Non-pigmented ciliary epithelial cell (primary cell): ENCODE data around the gene PACS1.
"Not testable (repeated sequence)": the region's sequence is repeated elsewhere in the genome, so short reads cannot be mapped to it uniquely, and the experiment has no call there.

ENCODE experiments used
- DNase-seq: peaks from one replicate; pipeline ENCODE4 v3.0.0-alpha.2; 2010; ENCODE audit warnings: low read depth

The PACS1 gene

DNA sequence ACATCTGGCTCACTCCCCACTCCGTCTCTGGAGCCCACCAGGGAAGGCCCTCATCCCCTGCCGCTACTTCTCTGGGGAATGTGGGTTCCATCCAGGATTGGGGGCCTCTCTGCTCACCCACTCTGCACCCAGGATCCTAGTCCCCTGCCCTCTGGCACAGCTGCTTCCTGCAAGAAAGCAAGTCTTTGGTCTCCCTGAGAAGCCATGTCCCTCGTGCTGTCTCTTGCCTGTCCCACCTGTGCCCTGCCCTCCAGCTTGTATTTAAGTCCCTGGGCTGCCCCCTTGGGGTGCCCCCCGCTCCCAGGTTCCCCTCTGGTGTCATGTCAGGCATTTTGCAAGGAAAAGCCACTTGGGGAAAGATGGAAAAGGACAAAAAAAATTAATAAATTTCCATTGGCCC, 207.0 kb downstream of the PACS1 start:
- not testable (repeated sequence) for DNase-seq

DNA sequence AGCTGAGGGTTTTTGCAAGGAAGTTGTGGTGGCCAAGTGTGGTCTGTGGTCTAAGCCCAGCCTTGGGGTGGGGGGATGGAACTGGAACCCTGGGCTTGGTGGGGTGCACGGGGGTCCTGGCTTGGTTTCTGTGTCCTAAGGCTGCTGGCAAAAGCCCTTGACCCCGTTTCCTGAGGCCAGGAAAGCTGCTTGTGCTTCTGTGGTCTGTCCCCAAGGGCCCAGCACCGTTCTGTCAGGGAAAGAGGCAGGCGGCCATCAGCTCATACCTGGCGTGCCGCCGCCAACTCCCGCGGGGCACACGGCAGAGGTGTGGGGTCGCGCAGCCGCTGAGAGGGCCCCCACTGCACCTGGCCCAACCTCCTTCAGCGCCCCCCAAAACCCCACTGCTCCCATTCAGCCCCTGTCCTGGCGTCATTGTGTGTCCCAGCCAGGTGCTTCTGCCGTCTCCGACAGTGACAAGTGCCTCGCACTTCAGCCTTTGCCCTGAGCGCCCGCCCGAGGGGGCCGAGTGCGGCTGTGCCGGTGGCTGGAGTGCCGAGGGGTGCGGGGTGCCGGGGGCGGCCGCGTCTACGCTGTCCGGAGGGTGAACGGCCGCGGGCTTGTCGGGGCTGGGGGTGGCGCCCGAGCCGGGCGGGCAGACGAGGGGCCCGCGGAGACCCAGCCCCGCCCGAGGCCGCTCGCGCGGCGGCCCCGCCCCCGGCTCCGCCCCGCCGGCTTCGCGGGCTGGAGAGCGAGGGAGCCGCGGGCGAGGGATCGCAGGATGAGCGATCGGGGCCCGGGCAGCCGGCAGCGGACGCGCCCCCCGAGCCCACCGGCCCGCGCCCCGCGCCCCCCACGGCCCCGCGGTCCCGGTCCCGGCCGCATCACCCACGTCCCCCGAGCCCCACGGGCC, 207.6 kb downstream of the PACS1 start, which contains the start of gene CNIH2:
CNIH2 (plus strand) TSS at position 705 of the 892 bp plus-strand sequence. CDS start 282 bp downstream, outside the sequence.
- DNase-seq = no peak

DNA sequence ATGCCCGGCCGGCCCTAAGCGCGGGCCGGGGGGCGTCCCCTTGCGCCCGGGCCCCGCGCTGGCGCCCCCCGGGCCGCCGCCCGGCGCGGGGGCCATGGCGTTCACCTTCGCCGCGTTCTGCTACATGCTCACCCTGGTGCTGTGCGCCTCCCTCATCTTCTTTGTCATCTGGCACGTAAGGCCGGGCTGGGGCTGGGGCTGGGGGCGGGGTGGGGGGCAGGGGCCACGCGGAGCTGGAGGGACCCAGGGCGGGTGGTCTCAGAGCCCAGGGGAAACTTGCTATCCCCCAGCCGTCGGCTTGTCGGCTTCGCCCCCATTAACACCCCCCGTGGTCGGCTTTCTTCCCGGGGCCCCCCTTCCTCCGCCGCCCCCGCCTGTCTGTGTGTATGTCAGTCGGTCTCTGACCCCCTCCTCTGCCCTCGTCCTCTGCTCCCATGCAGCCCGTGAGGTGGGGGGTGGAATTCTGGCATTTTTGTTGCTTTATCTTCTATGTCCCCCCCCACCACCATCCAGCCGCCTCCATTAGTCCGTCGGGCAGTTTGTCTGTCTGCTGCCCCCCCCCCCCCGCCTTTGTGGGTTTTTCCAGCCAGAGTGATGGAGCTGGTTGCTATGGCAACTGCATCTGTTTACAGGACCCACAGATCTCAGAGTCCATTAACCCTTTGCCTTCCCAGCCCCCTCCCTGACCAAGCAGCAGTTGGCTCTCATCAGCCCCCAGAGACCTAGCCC, 208.5 kb downstream of the PACS1 start:
- DNase-seq = no peak

DNA sequence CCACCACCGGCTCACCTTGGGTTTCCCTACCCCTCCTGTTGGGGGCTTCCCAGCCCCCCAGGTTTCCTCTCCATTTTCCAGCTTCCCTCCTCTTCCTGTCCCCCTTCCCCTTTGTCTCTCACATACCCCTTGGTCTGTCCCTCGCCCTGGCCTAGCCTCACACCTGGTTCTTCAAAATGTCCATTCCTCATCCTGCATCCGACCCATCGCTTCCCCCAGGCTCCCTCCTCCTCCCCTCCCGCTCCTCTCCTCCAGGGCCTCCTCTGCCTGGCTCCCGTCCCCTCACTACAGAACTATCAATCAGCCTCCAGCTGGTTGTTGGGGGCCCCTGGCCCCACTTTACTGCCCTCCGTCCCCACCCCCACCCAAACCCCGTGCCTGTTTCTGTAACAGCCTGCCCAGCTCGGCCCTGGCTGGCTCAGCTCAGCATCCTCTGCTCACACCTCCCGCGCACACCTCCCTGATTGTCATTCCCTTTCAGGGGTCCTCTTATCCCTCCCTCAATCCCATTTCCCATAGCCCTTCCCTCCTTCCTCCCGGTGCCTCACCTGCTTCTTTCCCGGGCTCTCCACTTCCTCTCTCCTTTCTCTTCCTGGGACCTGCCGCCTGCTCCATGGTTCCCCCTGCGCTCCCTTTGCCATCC, 209.1 kb downstream of the PACS1 start:
- no peak for DNase-seq

DNA sequence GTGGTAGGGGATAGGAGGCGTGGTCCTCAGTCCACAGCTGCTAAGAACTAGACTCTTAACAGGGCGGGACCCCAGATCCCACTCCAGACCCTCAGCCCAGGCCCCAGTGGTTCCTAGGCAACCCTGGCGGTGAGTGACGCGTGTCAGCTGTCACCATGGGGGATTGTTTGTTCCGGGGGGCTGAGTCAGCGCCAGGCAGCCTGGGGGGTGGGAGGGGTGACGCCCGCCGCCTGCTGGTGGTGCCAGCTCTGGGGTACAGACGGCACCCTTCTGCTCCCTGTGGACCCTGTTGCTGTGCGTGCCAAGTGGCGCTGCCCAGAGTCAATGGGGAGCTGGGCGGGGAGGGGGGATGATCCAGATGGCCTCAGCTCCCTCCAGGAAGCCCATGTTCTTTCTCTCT, 210.4 kb downstream of the PACS1 start:
- DNase-seq = no peak

DNA sequence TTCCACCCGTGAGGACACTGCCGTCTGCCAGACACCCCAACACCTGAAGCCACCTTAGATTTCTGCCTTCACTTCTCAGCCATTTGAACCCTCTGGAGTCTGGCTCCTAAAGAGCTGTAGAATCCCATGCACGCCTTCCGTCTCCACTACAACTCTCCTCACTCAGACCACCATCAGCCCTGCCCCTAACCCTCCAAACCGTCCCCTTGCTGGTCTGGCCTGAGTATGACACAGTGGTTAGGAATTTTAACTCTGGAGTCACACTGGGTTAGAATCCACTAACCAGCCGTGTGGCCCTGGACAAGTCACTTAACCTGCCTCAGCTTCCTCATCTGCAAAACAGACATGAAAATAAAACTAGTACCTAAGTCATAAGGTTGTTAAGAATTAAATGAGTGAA, 210.9 kb downstream of the PACS1 start:
- DNase-seq = no peak

DNA sequence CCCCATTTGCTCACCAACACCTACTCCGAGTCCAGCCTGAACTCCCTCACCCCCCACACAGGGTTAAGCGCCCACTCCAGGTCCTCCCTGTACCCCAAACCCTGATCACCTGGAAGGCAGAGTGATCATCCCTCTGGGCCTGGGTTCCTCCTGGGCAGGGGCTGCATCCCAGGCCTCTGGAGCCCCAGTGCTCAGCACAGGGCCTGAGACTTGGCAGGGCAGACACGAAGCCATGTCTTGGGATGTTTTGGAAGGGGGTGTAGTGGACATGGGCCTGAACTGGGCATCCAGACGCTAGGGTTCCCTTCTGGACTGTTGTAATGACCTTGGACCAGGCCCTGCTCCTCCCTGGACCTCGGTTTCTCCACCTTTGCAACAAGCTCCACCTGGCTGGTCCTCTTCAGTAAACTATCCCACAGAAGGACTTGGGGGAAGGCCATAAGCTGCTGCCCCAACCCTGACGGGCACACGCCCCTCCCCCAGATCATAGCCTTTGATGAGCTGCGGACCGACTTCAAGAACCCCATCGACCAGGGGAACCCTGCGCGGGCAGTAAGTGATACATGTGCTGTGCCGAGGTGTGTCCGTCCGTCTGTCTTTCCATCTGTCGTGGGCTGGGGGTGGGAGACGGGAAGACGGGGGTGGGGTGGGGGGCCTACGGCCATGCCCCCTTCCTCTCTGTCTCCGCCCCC, 211.8 kb downstream of the PACS1 start:
- DNase-seq = no peak

DNA sequence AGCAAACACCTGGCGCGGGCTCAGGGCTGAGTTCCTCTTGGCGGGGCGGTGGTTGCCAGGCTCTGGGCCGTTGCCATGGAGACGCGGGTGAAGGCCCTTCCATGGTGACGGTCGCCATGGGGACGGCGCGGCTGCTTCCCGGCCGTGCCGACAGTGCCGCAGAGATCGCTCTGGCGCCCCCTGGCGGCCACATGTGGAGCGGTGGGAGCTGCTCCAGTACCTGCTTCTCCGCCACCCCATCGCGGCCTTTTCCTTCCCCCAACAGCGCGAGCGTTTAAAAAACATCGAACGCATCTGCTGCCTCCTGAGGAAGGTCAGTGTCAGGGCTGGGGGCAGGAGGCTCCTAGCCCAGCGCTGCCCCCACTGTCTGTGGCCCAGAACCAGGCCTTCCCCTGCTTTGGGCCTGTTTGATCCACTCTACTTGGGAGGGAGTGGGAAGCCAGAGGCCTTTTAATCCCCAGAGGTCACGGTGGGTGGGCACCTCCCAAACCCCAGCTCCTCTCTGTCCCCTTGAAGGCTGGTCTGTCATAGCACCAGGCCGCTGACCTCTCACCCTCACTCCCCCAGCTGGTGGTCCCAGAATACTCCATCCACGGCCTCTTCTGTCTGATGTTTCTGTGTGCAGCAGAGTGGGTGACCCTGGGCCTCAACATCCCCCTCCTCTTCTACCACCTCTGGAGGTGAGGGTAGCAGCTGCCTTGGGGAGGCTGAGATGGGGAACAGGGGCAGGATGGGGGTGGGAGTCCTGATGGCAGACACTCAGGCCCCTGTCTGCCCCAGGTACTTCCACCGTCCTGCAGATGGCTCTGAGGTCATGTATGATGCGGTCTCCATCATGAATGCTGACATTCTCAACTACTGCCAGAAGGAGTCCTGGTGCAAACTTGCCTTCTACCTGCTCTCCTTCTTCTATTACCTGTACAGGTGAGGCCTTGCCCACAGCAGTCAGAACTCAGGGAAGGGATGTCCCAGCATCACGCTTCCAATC, 212.7 kb downstream of the PACS1 start:
- peak; percentile 67 for DNase-seq

DNA sequence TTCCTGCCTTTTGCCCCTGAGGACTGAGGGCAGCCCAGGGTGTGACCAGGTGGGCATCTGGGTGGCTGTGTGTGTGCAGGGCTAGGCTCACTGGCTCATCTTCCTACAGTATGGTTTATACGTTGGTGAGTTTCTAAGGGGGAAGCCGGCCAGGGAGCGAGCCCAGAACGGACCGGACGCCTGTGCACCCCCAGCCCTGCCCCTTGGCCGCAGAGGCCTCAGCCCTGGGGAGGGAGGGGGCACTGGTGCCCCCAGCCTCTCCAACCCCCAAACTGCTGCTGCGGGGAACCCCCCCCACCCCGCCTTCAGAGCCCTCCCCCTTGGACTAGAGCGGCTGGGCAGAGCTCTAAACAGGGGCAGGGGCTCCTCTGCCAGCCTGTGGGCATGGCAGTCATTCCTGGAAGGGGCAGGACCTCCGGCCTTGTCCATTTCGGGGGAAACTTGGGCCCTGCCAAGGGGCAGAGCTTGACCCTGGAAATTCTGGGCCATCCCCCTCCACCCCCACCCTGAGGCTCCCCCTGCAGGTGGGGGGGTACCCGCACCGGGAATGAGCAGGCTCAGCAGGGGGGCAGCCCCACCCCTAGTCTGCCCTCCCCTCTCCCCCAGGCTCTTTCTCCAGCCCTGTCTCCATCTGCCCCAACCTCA, 213.5 kb downstream of the PACS1 start:
- DNase-seq = no peak

DNA sequence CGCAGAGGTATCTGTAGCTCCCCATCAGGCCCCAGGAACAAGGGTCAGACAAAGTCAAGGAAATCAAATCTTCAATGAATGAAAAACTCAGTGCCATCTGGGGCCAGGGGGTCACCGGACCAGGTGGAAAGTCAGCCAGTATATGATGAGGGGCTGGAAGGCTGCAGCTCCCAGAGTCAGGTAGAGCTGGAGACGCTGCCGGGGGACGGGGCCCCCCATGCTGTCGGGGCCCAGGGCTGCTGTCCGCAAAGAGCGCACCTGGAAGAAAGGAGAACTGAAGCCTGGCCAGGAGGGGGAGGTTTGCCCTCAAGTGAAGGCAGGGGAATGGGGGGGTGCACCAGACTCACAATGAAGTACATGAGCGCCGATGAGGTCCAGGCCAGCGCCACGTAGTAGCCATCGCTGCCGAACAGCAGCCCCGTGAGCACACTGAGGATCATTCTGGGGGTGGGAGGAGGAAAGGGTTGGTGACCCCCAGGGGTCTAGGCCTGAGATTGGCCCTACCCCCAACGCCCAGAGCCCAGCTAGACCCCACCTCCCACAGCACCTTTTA, 214.5 kb downstream of the PACS1 start:
- no peak for DNase-seq

DNA sequence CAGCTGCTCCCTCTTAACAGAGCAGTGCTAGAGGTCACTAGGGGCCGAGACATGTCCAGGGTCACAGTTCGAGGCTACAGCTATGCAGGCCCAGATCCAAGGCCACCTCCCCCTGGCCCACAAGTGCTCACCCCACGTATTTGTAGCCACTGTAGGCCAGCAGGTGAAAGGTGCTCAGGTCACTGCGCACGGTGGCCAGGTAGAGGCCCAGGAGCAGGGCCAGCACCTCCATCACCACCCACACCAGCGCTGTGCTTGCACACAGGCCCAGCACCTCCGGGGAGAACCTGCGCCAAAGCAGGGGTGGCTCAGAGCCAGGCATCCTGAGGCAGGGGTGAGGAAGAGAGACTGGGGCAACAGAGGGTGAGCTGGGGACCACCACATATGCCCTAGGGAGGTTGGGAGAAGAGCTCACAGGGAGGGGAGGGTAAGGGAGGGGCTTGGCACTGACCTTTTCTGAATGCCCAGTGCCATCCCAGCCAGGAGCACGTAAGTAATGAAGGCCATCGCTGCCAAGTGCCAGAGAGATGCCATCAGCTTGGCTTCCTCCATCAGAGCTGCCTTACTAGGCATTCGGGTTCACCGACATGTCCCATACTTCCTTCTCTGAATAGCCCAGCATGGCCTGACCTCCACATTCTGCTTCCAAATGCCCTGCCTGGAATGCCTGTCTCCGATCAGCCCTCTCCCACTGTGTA, 215.3 kb downstream of the PACS1 start:
- DNase-seq = no peak

DNA sequence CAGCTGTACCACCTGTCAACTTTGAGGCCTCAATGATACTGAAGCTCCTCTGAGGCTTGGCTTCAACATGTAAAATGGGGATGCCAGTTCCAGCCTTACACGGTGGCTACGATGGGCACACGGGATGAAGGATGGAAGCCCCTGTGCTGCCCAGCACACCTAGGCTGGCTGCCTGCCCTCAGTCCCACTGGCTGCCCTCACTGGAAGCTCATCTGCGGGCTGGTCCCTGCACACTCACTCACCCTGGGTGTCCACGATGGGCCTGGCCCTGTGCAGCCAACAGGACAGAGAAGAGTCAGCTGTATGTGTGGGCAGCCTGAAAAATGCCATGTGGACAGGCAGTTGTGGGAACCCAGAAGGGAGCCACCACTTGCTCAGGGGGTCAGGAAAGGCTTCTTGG, 216.6 kb downstream of the PACS1 start:
- no peak for DNase-seq

DNA sequence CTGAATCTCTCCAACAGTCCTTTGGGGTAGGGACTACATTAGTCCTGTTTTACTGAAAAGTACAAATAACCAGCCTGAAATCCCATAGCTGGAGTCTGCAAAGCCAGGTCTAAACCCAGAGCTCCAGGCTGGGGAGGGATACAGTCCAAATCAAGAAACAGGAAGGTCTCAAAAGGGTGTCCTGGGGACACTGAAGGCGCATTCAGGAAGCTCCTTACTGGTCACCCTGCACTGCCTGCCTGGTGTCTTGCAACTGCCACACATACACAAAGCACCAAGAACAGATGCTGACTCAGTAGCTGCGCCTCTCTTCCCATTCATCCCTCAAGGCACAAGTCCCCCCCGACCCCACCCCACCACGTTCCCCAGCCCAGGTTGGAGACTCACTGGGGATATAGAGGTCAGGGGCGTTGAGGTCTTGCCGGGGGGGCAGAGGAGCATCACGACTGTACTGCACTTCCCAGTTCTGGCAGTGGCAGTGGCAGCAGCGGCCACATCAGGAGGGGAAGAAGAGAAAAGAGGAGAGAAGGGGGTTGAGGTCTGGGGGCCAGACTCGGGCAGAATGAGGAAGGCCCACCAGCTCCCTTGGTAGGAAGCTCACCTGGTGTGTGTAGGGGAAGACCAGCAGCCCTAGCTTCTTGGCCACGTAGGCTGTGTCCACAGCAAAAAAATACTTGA, 217.3 kb downstream of the PACS1 start:
- DNase-seq = no peak

DNA sequence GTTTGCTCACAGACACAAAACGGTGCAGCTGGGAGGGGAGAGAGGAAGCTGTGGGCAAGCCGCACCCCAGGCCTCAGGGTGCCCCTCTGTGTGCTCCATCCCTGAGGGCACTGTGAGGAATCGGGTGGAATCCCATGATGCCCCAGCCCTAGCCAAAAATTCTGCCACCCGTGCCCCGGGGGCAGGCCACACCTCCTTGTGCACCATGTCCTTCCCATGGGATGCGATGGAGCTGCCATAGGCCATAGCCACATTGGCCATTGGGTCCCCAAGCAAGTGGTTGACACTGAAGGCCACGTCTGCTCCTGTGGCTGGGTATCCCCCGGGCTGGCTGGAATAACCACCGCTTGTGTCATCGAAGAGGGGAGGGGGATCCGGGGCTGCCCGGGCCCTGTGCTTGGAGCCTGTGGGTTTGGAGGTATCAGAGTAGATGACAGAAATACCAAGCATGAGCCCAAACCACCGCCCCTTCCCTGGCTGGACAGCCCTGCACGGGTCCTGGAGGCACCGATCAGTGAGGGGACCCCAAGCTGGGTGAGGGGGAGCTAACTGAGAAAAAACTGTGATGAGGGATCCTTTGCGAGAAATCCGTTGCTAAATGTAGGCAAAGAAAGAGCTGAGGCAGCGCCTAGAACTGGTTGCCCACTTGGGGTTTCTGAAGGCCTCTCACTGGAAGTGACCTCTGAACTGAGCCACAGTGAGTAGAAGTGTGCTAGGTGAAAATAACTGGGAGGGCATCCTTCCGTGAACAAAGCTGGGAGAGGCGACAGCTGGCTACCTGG, 218.0 kb downstream of the PACS1 start:
- DNase-seq = no peak

DNA sequence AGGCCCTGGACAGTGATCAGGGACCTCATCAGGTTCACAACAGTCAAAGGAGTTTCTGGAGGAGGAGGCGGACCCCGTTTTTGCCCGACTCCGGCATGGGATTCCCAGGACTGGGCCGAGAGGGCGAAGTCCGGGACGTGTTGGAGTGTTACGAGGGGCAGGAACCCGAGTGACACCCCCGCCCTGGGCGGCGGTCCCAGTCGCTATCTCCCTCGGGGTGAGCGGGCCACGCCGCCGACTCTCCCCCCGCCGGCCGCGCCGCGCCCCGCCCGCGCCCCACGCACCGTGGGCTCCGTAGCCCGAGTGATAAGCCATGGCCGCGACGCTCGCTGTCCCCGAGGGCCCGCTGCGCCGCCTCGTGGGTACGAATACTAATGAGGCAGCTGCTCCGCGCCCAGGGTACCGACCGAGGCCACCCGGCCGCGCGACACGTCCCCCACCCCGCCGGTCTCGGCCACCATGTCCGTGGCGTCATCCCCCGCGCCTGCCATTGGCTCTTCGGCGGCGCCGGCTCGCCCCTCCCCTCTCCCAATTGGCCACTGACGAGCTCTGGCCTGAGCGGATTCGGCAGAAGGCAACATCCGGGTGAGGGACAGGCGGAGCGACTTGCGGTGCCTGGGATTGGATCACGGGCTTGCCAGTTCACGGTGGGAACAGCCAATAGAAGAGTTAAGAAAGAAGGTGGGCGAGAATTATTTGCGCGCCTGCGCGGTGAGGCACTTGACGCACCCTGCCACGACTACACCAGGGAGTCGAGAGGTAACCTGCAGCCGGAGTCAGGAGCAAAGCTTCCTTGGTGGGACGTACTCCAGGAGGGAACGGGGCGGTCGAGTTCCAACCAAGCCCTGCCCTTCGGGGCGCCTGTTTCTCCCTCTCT, 218.8 kb downstream of the PACS1 start, which contains the start of gene YIF1A:
YIF1A (minus strand) TSS at position 473 of the 877 bp plus-strand sequence; CDS start at position 315, 158 bp downstream.
- DNase-seq = peak; percentile 99

DNA sequence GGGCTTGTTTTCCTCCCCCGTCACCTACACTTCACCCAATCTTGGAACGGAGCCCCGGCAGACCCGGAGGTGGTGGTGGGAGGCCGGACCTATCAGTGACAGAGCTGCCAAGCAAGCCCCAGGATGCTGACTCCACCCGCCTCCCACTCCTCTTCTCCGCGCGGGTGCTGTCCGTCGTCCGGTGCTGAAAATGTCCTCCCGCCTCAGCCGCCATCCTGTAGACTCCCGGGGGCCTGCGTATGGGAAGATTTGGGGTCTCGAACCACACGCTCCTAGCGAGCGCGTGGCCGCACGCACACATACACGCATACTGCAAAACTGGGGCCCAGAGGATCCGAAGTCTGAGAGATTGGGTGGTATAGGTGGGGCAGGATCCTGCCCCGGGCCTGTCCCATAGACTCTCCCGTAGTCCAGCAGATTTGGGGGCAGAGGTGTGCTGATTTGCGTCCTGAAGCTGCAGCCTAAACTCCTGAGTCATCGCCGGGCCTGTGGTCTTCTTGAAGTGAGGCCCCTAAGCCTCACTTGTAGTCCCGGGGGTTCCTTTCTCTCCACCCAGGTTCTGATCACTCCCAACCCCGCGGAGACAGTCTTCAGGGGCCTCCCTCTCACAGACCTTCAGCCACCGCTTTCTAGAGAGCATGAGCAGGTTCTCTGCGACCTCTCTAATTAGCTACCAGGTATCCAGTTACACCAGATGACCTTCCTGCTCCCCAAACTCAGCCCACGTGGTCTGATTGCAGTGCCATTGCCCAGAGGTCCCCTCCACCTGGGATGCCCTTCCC, 219.7 kb downstream of the PACS1 start:
- DNase-seq = no peak
